Gastrocnemius medialis (tissue), 4 donors: Measurements from ENCODE around the gene TIPIN. TPM values are rescaled to one million over a fixed set of nuclear protein-coding genes. Genes with fewer than 3 reads are reported as not detected.

Experiments used
- ATAC-seq, 2 donors: fragments of 150-250 bp; one replicate each; pipeline ENCODE4 v1.9.1; 2016
- DNase-seq, 2 donors: peaks; one replicate each; pipeline ENCODE4 v3.0.0-alpha.2; 2019
- H3K27ac ChIP-seq, 4 donors: fragments of 200-600 bp; sonication (generic); 1 replicate in 1 of 4; 2 replicates in 3 of 4; pipeline ENCODE4 v1.5.1; 2016 to 2018; ENCODE audit warnings: mild to moderate bottlenecking in 2 of 4, moderate library complexity in 1 of 4
- H3K27me3 ChIP-seq, 3 donors: fragments of 200-600 bp; sonication (generic) in 2 of 3; 1 replicate in 1 of 3; 2 replicates in 2 of 3; pipeline versions ENCODE4 v1.5.1 to v1.6.0; 2016 to 2019; ENCODE audit warnings: mild to moderate bottlenecking in 1 of 3, moderate library complexity in 1 of 3
- H3K36me3 ChIP-seq, 2 donors: fragments of 200-600 bp; sonication (generic) in 1 of 2; one replicate each; pipeline ENCODE4 v1.5.1; 2017 to 2018
- H3K4me1 ChIP-seq, 2 donors: fragments of 200-600 bp; sonication (generic) in 1 of 2; one replicate each; pipeline ENCODE4 v1.5.1; 2016 to 2017; ENCODE audit warnings: mild to moderate bottlenecking in 2 of 2
- H3K4me3 ChIP-seq, 4 donors: fragments of 200-600 bp; sonication (generic) in 3 of 4; 1 replicate in 1 of 4; 2 replicates in 3 of 4; pipeline ENCODE4 v1.5.1; 2016 to 2019; ENCODE audit warnings: mild to moderate bottlenecking in 2 of 4
- H3K9me3 ChIP-seq, 3 donors: fragments of 200-600 bp; sonication (generic) in 2 of 3; 1 replicate in 1 of 3; 2 replicates in 2 of 3; pipeline ENCODE4 v1.5.1; 2016 to 2019
- POLR2A ChIP-seq, 2 donors: fragments of 450-650 bp; IDR thresholded peaks; one replicate each; pipeline ENCODE4 v1.6.1; 2017; ENCODE audit warnings: antibody characterized with exemption in 2 of 2, mild to moderate bottlenecking in 2 of 2, moderate library complexity in 2 of 2
- in situ Hi-C, 4 donors: fragments of 200-750 bp; cut with MboI; loops; one replicate each; pipeline versions ENCODE4 v1.15.0 to v1.8.0; 2017; ENCODE audit warnings: low sequenced_read_pairs in 4 of 4
- intact Hi-C: fragments of 100-400 bp; cut with DNase I; formaldehyde crosslinking; loops from one replicate; pipeline ENCODE4 v1.15.1; 2023; ENCODE audit warnings: low total_unique reads
- total RNA-seq, 4 donors: library from RNA; depleted of rRNA; stranded (reverse); fragments of >200 nt; gene quantifications; one replicate each; pipeline versions ENCODE4 v1.1.0 to v1.2.3, GENCODE V29; 2016
- TF ChIP-seq, protein P1 (sequence below), 5 experiments: fragments of 450-650 bp in 3 of 5; fragments of 200-600 bp in 2 of 5; sonication (generic) in 2 of 5; IDR thresholded peaks in 4 of 5; conservative IDR thresholded peaks in 1 of 5; 1 replicate in 4 of 5; 2 replicates in 1 of 5; pipeline ENCODE4 v1.5.1; 2016 to 2019; ENCODE audit warnings: antibody characterized with exemption in 5 of 5, mild to moderate bottlenecking in 3 of 5, moderate library complexity in 3 of 5

The TIPIN gene
- total RNA-seq, 4 donors from 2014 or later: 0.66 to 6.0 (median 3.6) TPM

DNA sequence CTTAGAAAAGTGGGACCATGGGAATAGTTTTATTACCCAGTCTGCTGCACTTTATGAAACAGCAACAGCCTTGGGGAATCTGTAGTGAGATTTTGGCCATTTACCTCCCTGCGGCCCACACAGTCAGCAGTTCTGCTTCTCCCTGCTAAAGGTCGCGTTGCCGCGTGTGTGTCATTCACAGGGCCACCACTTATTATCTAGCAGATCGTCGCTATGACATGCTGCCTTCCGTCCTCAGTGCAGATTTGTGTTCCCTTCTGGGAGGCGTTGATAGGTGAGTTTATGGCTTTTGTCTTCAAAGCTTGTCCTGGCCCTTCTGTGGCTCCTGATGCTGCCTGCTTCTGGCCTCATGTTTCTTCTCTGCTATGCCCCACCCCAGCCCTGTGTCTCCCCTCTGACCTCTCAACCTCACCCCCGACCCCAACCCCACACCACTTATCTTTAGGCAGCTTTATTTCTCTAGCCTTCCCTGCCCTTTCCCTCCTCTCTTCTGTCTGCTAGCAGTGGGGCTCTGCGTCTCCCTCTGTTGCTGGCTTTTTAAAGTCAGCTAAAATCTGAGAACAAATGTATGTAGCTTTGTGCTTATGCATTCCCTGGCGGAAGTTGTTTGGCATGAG is 33.1 kb downstream of the TIPIN start:
- H3K27ac ChIP-seq: no peak overlapping the region
- in situ Hi-C loops: no loop called here
- no peak overlapping the region for H3K4me3 ChIP-seq
- no peaks in the 10 kb centered on the region for H3K4me1 ChIP-seq
- no peaks in the 10 kb centered on the region for H3K27me3 ChIP-seq
- H3K9me3 ChIP-seq: no peaks in the 10 kb centered on the region
- ATAC-seq (no peak), DNase-seq (no peak)
- TF ChIP-seq POLR2A (IDR thresholded peaks at IDR 0.05): no peak
- TF ChIP-seq, protein P1, sequence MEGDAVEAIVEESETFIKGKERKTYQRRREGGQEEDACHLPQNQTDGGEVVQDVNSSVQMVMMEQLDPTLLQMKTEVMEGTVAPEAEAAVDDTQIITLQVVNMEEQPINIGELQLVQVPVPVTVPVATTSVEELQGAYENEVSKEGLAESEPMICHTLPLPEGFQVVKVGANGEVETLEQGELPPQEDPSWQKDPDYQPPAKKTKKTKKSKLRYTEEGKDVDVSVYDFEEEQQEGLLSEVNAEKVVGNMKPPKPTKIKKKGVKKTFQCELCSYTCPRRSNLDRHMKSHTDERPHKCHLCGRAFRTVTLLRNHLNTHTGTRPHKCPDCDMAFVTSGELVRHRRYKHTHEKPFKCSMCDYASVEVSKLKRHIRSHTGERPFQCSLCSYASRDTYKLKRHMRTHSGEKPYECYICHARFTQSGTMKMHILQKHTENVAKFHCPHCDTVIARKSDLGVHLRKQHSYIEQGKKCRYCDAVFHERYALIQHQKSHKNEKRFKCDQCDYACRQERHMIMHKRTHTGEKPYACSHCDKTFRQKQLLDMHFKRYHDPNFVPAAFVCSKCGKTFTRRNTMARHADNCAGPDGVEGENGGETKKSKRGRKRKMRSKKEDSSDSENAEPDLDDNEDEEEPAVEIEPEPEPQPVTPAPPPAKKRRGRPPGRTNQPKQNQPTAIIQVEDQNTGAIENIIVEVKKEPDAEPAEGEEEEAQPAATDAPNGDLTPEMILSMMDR (IDR thresholded peaks at IDR 0.05 in 4 of 5, conservative IDR thresholded peaks at IDR 0.05 in 1 of 5): no peak
- intact Hi-C loops: no loop called here
- peaks cover 0 to 95% of the 10 kb centered on the region in 2 donors for H3K36me3 ChIP-seq

DNA sequence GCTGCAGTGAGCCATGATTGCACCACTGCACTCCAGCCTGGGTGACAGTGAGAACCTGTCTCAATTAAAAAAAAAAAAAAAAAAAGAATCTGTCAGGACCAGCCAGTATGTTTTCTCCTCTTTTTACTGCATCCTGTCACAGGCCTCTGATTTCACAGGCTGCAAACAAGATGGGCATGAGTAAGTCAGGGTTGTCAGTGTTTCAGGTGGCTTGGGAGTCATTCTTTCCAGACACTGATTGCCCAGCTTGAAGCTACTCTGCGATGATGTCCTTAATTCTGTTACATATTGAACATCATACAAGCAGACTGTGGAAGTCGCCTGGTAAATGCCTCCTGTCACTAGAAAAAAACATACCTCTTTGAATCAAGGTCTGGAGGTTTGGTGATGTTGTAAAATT is 44.3 kb downstream of the TIPIN start:
- H3K36me3 ChIP-seq: peaks cover 0 to 74% of the 10 kb centered on the region in 2 donors
- no peaks in the 10 kb centered on the region for H3K27me3 ChIP-seq
- in situ Hi-C loops (no loop called here), intact Hi-C loops (no loop called here)
- H3K9me3 ChIP-seq: no peaks in the 10 kb centered on the region
- no peaks in the 10 kb centered on the region for H3K4me1 ChIP-seq
- no peak for TF ChIP-seq POLR2A (IDR thresholded peaks at IDR 0.05)
- TF ChIP-seq, protein P1 (IDR thresholded peaks at IDR 0.05 in 4 of 5, conservative IDR thresholded peaks at IDR 0.05 in 1 of 5): no peak
- no peak for ATAC-seq
- H3K27ac ChIP-seq: no peak overlapping the region
- DNase-seq: no peak
- no peak overlapping the region for H3K4me3 ChIP-seq

DNA sequence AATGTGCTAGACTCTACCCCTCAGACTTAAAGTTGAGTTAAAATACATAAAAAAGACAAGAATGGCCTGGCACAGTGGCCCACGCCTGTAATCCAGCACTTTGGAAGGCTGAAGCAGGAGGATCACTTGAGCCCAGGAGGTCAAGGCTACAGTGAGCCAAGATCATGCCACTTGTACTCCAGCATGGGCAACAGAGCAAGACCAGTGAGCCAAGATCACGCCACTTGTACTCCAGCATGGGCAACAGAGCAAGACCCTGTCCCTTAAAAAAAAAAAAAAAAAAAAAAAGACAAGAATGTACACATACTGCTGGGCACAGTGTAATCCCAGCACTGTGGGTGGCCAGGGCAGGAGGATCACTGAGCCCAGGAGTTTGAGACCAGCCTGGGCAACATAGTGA is 45.7 kb downstream of the TIPIN start:
- DNase-seq (no peak), ATAC-seq (no peak)
- Histone ChIP-seq H3K27me3 (no peaks in the 10 kb centered on the region), H3K27ac (no peak overlapping the region), H3K4me3 (no peak overlapping the region), H3K36me3 (peaks cover 0 to 79% of the 10 kb centered on the region in 2 donors), H3K9me3 (no peaks in the 10 kb centered on the region), H3K4me1 (no peaks in the 10 kb centered on the region)
- in situ Hi-C loops (no loop called here), intact Hi-C loops (no loop called here)
- TF ChIP-seq, protein P1 (IDR thresholded peaks at IDR 0.05 in 4 of 5, conservative IDR thresholded peaks at IDR 0.05 in 1 of 5): no peak
- no peak for TF ChIP-seq POLR2A (IDR thresholded peaks at IDR 0.05)

DNA sequence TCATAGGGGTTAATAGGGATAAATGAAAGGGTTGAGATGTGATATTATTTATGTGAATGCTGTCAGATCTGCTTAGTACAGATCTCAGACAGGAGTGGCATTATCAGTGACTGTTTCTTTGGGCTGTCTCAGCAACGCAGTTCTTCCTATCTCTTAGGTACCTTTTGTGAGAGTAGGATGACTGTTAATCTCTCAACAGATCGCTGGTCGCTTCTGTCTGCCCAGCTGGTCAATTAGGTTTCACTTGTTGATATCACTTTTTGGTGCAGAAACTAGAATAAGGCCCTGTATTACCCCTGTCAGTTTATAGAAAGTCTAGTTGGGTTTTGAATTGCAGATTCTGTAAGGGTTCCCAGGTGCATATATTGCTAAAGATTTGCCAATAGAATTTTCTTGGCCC is 46.7 kb downstream of the TIPIN start:
- Histone ChIP-seq H3K27me3 (no peaks in the 10 kb centered on the region), H3K9me3 (no peaks in the 10 kb centered on the region), H3K4me1 (no peaks in the 10 kb centered on the region), H3K27ac (no peak overlapping the region), H3K36me3 (peaks cover 0 to 75% of the 10 kb centered on the region in 2 donors), H3K4me3 (no peak overlapping the region)
- in situ Hi-C loops: no loop called here
- ATAC-seq (no peak), DNase-seq (no peak)
- TF ChIP-seq, protein P1 (IDR thresholded peaks at IDR 0.05 in 4 of 5, conservative IDR thresholded peaks at IDR 0.05 in 1 of 5): no peak
- TF ChIP-seq POLR2A (IDR thresholded peaks at IDR 0.05): no peak
- intact Hi-C loops: no loop called here

DNA sequence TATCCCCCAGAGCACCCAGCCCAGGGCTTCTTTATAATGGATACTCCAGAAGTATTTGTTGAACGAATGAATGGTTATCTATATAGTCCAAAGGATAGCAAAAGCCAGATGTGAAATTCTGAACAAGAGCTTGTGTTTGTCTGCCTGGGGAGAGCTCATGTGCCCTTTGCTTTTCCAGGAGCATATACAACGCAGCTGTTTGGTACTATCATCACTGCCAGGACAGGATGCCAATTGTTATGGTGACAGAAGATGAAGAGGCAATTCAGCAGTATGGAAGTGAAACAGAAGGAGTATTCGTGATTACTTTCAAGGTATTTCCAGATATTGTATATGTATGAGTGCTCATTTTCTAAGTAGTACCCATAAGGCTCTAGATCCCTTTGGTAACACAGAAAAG is 48.0 kb downstream of the TIPIN start:
- Histone ChIP-seq H3K27me3 (no peaks in the 10 kb centered on the region), H3K27ac (no peak overlapping the region), H3K4me1 (no peaks in the 10 kb centered on the region), H3K4me3 (no peak overlapping the region), H3K36me3 (peaks cover 0 to 62% of the 10 kb centered on the region in 2 donors), H3K9me3 (no peaks in the 10 kb centered on the region)
- in situ Hi-C loops (no loop called here), intact Hi-C loops (no loop called here)
- DNase-seq: no peak
- no peak for ATAC-seq
- TF ChIP-seq, protein P1 (IDR thresholded peaks at IDR 0.05 in 4 of 5, conservative IDR thresholded peaks at IDR 0.05 in 1 of 5): no peak
- TF ChIP-seq POLR2A (IDR thresholded peaks at IDR 0.05): no peak
